ENCODE data around the gene ARHGAP33.

ARHGAP33 gene

GRCh38 chr19:35740423-35741202 lies 34.8 kb upstream of the ARHGAP33 start:
- peak; percentile 98 for DNase-seq

DNA sequence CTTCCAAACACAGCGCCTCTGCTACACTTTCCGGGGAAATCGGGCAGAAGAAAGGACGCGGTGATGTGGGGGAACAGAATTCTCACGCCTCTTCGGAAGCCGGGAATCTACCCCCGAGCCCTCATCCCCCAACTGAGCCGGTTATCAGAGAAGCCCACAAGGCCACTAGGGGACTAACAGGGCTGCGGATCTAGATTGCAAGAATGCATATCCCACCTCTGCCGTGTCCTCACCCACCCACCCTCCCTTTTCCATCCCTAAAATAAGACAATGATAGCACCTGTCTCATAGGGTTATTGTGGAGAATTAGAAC lies 34.2 kb upstream of the ARHGAP33 start:
- DNase-seq: no peak

- DNase-seq: peak; percentile 82
These were observed 33.1 kb upstream of the ARHGAP33 start, which contains the start of gene IGFLR1 for GRCh38 chr19:35742121-35742724. Gene IGFLR1, minus strand, starts transcription at chr19:35742452. Its CDS starts 1,272 bp downstream, at chr19:35741180.

GRCh38 chr19:35743640-35744429 lies 31.5 kb upstream of the ARHGAP33 start:
- no peak for DNase-seq

GRCh38 chr19:35744430-35745327 lies 30.7 kb upstream of the ARHGAP33 start:
- peak; percentile 95 for DNase-seq

DNA sequence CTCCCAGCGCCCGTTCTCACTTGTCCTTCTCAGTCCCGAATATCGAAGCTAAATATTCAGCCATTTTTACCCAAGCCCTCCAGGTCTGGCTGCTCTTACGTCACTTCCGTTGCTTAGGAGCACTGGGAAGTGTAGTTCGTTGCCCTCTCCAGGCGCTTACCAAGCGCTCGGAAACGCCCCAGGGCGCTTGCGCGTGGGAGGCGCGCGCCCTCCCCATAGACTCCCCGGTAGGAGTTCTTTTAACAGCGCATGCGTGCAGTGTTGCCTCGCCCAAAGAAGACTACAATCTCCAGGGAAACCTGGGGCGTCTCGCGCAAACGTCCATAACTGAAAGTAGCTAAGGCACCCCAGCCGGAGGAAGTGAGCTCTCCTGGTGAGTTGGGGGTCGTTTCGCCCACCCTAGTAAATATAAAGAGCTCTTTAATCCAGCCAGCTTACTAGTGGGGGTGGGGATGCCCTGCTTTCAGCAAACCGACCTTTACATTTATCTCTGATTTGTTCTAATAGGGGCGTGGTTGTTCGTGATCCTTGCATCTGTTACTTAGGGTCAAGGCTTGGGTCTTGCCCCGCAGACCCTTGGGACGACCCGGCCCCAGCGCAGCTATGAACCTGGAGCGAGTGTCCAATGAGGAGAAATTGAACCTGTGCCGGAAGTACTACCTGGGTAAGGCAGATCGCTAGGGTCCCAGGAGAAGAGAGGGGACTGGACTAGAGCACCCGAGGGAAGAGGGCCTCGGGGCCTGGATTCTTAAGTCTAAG lies 29.9 kb upstream of the ARHGAP33 start, which contains the start of the genes PSENEN and U2AF1L4:
PSENEN (plus strand) TSS at position 324 of the 759 bp plus-strand sequence; CDS start at position 604, 280 bp downstream.
U2AF1L4 (minus strand) TSS at position 91 of the 759 bp plus-strand sequence; CDS start at position 64, 27 bp downstream.
- peak; percentile 96 for DNase-seq

- DNase-seq: no peak
These were observed 29.3 kb upstream of the ARHGAP33 start for GRCh38 chr19:35746087-35746462.

GRCh38 chr19:35746531-35746930 lies 28.8 kb upstream of the ARHGAP33 start:
- no peak for DNase-seq

DNA sequence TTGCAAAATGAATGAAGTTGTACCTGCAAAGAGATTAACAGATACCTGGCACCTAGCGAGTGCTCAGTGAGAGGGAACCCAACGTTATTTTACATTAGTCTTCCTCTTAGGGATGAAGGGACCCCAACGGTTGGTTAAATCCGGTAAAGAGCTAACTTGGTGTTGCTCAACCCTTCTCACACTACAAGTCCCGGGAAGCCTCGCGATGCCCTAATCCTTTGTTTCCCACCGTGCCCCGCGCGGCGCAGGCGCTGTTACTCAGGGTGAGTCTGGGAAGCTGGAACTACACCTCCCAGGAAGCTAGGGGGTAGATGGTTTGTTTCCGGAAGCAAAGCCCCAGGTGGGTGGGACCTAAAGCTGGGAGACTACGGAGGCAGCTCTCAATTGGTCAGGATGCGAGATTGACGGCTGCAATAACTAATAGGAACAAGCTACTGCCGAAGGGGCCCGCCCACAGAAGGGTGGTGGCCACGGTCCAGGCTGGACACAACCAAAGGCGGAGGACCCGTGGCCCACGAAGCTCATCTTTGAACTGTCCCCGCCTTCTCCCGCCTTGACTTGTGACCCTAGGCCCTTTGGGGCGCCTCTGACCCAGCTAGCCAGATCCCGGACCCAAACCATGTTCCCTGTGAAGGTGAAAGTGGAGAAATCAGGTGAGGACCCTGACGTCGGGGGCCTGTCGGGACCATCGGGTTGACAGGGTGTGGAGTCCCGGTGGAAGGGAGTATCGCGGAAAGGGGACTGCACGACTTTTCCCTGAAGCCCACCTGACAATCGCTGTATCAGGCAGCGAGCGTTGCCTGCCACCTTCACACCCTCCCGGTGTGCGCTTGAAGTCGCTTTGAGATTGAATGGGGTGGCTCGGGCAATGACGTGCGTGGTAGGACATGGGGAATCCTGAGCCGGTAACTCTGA lies 27.0 kb upstream of the ARHGAP33 start, which contains the start of gene LIN37:
LIN37 (plus strand) TSS at position 471 of the 915 bp plus-strand sequence; CDS start at position 620, 149 bp downstream.
- DNase-seq: peak; percentile 99

- DNase-seq: no peak
These were observed 25.2 kb upstream of the ARHGAP33 start for GRCh38 chr19:35750167-35750566.

GRCh38 chr19:35751839-35752745 lies 23.3 kb upstream of the ARHGAP33 start:
- DNase-seq: no peak

- DNase-seq: no peak
These were observed 22.5 kb upstream of the ARHGAP33 start for GRCh38 chr19:35752746-35753350.

DNA sequence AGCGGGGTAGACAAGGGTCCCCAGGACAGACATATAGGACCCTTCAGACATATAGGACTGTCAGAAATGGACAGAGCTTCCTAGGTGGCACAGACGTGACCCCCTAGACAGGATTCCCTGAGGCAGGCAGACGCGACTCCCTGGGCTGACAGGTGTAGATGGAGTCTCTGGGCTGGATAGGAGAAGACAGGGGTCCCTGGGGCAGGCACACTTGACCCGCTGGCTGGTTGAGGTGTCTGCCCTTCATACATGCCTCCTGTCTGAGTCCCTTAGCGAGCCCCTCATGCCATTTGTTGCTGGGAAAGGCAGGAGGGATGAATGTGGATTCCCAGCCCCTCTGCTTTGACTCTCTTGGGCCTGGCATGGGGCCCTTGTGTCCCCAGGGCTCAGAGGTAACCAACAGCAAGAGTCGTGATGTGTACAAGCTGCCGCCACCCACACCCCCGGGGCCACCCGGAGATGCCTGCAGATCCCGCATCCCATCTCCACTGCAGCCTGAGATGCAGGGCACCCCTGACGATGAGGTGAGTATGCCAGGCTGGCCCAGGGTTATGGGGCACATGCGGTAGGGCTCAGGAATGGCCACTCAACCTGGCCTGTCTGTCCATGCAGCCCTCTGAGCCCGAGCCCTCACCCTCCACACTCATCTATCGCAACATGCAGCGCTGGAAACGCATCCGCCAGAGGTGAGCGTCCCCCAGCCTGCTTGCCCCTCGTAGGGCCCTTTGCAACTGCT lies 21.6 kb upstream of the ARHGAP33 start:
- DNase-seq: no peak

DNA sequence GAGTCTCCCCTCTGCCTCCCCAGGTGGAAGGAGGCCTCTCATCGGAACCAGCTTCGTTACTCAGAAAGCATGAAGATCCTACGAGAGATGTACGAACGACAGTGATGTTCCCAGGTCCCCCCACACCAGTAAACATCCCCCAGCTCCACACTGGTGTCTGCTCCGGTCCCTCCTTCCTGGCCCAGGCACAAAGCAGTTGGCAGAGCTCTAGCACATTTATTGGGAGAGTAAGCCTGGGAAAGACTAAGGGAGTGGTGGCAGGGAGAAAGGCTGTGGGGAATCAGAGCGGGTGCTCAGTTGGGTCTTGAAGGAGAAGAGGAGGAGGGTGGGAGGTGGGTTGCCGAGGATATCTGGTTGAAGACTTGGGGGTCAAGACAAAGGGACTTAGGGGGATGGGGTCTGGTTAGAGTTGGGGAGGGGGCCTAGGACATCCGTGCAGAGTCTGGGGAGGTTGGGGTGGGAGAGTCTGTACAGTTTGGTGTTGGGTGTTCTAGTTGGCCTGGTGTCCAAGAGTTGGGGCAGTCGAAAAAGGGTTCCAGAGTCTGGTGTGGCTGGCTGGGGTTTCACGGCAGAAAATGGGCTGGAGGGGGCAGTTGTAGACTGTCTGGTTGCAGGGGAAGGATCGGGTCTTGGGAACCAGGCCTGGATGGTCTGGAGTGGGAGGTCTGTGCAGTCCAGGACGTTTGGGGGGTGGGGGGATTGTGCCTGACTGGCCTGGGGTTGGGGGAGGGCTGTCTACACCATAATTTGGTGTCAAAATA lies 20.8 kb upstream of the ARHGAP33 start:
- no peak for DNase-seq

DNA sequence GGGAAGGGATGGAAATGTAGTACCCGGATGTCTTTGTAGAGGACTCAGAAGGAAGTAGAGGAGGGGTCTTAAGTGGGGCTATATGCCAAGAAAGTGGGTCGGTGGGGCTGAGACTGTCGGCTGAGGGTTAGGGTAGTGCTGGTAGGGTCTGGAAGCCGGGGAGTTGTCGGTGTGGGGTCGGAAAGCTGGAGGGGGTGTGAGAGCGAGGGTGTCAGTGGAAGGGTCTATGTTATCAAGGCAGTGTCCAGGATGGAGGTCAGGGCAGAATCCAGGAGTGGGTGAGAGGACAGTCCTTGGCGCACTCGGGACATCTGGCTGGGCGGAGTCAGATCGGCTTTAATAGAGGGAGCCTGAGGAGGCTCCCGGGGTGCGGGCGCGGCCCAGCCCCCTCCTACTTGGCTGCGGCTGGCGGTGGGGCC lies 20.2 kb upstream of the ARHGAP33 start:
- no peak for DNase-seq

- peak; percentile 71 for DNase-seq
These were observed 19.6 kb upstream of the ARHGAP33 start for GRCh38 chr19:35755550-35756376.

Measured in activated CD4-positive, alpha-beta T cell treated with anti-CD3 and anti-CD28 coated beads for 48 hours (primary cell).